NK-92 (cell line): Measurements from ENCODE around the gene ADM2.
"Not testable (repeated sequence)": the region's sequence is repeated elsewhere in the genome, so short reads cannot be mapped to it uniquely, and the experiment has no call there.

Experiments used
- DNase-seq: peaks from one replicate; lab custom pipeline; 2025; ENCODE audit not compliant: unreplicated experiment; lab: John Stamatoyannopoulos, UW

ADM2 gene

GRCh38 chr22:50533856-50534711 is 52.7 kb downstream of the ADM2 start:
- DNase-seq, result not testable (repeated sequence)

GRCh38 chr22:50535113-50535512 is 53.8 kb downstream of the ADM2 start:
- no peak for DNase-seq
